Sigmoid colon (tissue), 4 donors: ENCODE results near the gene PRKCQ.

Experiments used
- CTCF ChIP-seq, 4 experiments: fragments of 450-650 bp in 3 of 4; fragments of 200-600 bp in 1 of 4; IDR thresholded peaks; one replicate each; pipeline ENCODE4 v1.5.1; 2016 to 2019; ENCODE audit warnings: antibody characterized with exemption in 4 of 4, mild to moderate bottlenecking in 3 of 4, moderate library complexity in 2 of 4
- EP300 ChIP-seq, 4 donors: sonication (generic); formaldehyde crosslinking; IDR thresholded peaks; one replicate each; pipeline ENCODE4 v1.6.1; 2017; ENCODE audit warnings: antibody characterized with exemption in 4 of 4
- POLR2A ChIP-seq, 2 donors: fragments of 450-650 bp; IDR thresholded peaks; one replicate each; pipeline ENCODE4 v1.6.1; 2016; ENCODE audit warnings: antibody characterized with exemption in 2 of 2, mild to moderate bottlenecking in 2 of 2, moderate library complexity in 2 of 2
- POLR2AphosphoS5 ChIP-seq, 4 donors: sonication (generic); formaldehyde crosslinking; IDR thresholded peaks; one replicate each; pipeline ENCODE4 v1.6.1; 2017; ENCODE audit warnings: antibody characterized with exemption in 4 of 4

DNA sequence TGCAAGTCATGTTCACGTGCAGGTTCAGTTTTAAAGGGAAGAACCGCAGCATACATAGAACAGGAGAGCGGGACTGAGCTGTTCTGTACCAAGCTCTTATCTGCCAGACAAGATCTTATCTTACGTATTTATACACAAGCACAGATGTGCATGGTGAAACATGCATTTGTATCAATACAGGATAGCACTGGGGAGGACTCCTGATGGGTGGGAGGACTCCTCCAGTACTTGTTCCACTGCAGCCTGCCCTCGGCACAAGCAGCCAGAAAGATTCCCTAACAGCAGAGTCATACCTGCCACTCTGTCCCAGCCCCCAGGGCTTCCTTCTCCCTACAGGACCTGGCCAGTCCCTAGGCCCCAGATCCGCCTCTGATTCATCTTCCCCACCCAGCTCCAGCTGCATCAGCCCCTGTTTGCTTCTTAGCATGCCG, 13.2 kb upstream of the PRKCQ start:
- TF ChIP-seq POLR2A (IDR thresholded peaks at IDR 0.05) (no peak), CTCF (IDR thresholded peaks at IDR 0.05) (no peak), EP300 (IDR thresholded peaks at IDR 0.05) (no peak), POLR2AphosphoS5 (IDR thresholded peaks at IDR 0.05) (no peak)
